Activated CD4-positive, alpha-beta T cell treated with anti-CD3 and anti-CD28 coated beads, Interleukin-2, Interleukin-4, amounts not matched to agents 100 ng/mL and 50 ng/mL, durations not matched to agents 16 hours and 8 hours (primary cell): ENCODE measurements around the gene OR4A47.
"Not testable (repeated sequence)": the region's sequence is repeated elsewhere in the genome, so short reads cannot be mapped to it uniquely, and the experiment has no call there.

Source experiments
- DNase-seq: peaks from one replicate; pipeline ENCODE4 v3.0.0-alpha.2; 2020; ENCODE audit warnings: low spot score

Gene OR4A47, protein sequence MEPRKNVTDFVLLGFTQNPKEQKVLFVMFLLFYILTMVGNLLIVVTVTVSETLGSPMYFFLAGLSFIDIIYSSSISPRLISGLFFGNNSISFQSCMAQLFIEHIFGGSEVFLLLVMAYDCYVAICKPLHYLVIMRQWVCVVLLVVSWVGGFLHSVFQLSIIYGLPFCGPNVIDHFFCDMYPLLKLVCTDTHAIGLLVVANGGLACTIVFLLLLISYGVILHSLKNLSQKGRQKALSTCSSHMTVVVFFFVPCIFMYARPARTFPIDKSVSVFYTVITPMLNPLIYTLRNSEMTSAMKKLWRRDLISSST

DNA sequence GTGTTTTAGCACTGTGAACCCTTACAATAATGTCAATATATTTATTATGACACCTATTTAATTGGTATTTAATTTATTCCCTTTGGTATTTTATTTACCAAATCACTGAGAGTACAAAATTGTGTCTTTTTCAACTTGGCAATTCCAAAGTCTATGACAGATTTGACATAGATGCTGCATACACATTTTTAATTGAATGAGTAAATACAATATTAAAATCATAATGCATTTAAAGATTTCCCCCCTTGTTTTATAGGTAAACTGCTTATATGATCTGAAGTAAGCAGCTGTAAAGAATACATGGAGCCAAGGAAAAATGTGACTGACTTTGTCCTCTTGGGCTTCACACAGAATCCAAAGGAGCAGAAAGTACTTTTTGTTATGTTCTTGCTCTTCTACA, at the start of gene OR4A47:
Gene OR4A47, plus strand, starts transcription at position 301 of the 400 bp plus-strand sequence. Its CDS starts 0 bp downstream, at position 301.
- DNase-seq: not testable (repeated sequence)

DNA sequence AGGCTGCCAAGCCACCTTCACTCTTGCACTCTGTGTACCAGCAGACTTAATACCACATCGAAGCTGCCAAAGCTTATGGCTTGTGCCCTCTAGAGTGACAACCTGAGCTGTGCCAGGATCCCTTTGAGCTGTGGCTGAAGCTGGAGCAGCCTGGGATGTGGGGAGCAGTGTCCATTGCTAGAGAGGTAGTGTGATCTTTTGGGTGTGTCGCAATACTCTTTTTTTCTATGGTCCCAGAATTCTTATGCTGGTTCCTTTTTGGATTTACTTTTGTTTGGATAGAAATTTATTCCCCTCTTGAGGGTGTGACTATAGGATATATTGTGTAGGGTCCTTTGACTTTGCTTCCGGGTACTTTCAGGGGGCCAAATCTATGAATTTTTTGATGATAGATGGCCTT, 32.7 kb upstream of the OR4A47 start:
- not testable (repeated sequence) for DNase-seq

DNA sequence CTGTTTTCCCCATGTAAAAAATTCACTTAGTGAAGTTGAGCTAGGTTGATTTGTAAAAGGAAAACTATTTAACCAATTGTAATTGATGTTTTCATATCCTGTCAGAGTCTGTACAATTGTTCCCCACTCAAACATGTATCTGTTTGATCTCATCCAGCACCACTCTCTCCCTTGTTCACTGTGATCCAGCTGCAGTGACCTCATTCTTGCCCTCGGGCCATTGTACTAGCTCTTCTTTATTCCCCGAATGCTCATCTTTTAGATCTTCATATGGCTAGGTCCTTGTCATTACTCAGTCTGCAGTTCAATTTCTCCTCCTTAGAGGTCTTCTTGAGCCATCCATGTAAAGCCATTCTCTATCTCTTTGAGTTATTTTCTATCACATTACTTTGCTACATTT, 14.6 kb upstream of the OR4A47 start:
- not testable (repeated sequence) for DNase-seq

DNA sequence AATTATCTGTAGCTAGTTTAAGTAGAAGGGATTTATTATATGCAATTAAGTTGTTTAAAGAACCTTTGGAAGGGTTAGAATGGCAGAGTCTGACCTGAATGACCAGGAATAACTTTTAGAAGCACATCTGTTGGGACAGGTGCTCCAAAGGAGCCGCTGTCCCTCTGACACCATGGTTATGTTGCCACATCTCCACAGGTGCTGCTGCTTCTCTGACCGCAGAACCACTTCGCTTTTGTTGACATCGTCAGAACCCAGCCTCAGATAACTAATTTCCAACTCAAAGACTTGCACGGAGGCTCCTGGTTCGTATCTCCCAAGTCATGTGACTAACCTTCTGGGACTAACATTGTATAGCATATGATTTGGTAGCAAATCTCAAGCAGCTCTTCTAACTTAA, 13.9 kb upstream of the OR4A47 start:
- DNase-seq: not testable (repeated sequence)

DNA sequence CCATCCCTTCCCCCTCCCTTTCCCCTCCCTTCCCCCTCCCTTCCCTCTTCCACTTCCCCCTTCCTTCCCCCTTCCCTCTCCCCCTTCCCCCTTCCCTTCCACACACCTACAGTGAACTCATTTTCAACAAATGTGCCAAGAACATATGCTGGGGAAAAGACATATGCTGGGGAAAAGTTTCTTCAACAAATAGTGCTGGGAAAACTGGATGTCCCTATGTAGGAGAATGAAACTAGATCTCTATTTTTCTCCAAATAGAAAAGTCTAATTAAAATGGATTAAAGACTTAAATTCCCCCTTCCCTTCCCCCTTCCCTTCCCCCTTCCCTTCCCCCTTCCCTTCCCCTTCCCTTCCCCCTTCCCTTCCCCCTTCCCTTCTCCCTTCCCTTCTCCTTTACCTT, 17.6 kb downstream of the OR4A47 start:
- DNase-seq: not testable (repeated sequence)

DNA sequence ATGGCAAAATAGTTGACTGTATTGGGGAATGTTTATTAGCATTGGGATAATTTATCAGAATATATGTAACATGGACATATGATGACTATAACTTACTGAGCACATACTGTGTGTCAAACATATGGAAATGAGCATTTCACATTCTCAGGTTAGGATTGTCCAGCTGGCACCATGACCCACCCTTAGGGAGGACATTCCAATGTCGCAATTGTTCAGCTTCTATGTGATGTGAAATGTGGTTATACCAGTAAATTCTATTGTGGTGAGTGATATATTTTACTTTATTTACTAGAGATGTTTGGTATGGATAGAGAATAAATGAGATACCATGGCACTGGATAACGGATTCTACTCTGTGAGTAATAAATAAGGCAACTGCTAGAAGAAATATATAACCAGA, 50.4 kb downstream of the OR4A47 start:
- no peak for DNase-seq
